Adrenal gland (tissue), 5 donors: Measurements from ENCODE around the gene ACTN2.

Experiments used
- POLR2A ChIP-seq, 2 donors: fragments of 450-650 bp; IDR thresholded peaks; one replicate each; pipeline ENCODE4 v1.6.1; 2017; ENCODE audit warnings: antibody characterized with exemption in 2 of 2, mild to moderate bottlenecking in 2 of 2, moderate library complexity in 1 of 2
- TF ChIP-seq, protein P1 (sequence below), 6 experiments: fragments of 450-650 bp in 4 of 6; fragments of 200-600 bp in 2 of 6; sonication (generic) in 1 of 6; IDR thresholded peaks; 1 replicate in 5 of 6; 2 replicates in 1 of 6; pipeline versions ENCODE4 v1.5.1 to v1.8.0; 2016 to 2021; ENCODE audit warnings: antibody characterized with exemption in 6 of 6, mild to moderate bottlenecking in 2 of 6, moderate library complexity in 1 of 6
- donor health status: DM: no; HTN: no; CAD: no.

DNA sequence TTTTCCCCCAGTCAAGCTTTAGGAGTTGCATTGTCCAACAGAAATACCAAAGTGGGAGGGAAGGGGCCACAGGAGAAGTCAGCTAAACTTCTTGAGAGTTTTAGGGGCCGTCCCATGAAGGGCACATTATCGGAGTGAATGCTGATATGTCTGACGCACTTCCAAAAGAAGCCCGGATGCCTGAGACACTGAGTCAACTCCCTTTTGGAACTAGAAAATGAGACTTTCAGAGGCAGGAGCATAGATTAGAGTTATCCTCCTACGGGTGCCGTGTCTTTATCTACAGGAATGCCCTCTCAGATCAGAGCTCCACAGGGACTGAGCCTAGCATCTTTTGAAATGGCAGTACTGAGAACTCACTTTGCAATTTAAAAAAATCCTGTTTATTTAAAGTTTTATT is 13.1 kb downstream of the ACTN2 start:
- TF ChIP-seq, protein P1, sequence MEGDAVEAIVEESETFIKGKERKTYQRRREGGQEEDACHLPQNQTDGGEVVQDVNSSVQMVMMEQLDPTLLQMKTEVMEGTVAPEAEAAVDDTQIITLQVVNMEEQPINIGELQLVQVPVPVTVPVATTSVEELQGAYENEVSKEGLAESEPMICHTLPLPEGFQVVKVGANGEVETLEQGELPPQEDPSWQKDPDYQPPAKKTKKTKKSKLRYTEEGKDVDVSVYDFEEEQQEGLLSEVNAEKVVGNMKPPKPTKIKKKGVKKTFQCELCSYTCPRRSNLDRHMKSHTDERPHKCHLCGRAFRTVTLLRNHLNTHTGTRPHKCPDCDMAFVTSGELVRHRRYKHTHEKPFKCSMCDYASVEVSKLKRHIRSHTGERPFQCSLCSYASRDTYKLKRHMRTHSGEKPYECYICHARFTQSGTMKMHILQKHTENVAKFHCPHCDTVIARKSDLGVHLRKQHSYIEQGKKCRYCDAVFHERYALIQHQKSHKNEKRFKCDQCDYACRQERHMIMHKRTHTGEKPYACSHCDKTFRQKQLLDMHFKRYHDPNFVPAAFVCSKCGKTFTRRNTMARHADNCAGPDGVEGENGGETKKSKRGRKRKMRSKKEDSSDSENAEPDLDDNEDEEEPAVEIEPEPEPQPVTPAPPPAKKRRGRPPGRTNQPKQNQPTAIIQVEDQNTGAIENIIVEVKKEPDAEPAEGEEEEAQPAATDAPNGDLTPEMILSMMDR (IDR thresholded peaks at IDR 0.05): no peak
- no peak for TF ChIP-seq POLR2A (IDR thresholded peaks at IDR 0.05)
